Eye (tissue), 1 donor: ENCODE data around the gene NUDCD3.

Experiments
- DNase-seq: peaks from one replicate; pipeline ENCODE4 v3.0.0-alpha.2; 2015

The NUDCD3 gene

GRCh38 chr7:44348300-44348699 lies 142.2 kb downstream of the NUDCD3 start:
- DNase-seq = no peak

GRCh38 chr7:44347546-44348114 lies 142.8 kb downstream of the NUDCD3 start:
- DNase-seq = no peak

GRCh38 chr7:44346063-44346462 lies 144.4 kb downstream of the NUDCD3 start:
- no peak for DNase-seq

GRCh38 chr7:44341401-44341800 lies 149.1 kb downstream of the NUDCD3 start:
- no peak for DNase-seq

- DNase-seq = no peak
Measured at GRCh38 chr7:44338600-44338999, 151.9 kb downstream of the NUDCD3 start.

GRCh38 chr7:44336491-44336890 lies 154.0 kb downstream of the NUDCD3 start:
- no peak for DNase-seq

- no peak for DNase-seq
Measured at GRCh38 chr7:44335184-44335583, 155.3 kb downstream of the NUDCD3 start.

GRCh38 chr7:44334734-44335097 lies 155.7 kb downstream of the NUDCD3 start:
- no peak for DNase-seq

- peak; percentile 16 for DNase-seq
Measured at GRCh38 chr7:44333911-44334733, 156.3 kb downstream of the NUDCD3 start.

GRCh38 chr7:44331682-44332081 lies 158.8 kb downstream of the NUDCD3 start:
- DNase-seq = no peak

- no peak for DNase-seq
Measured at GRCh38 chr7:44330331-44330730, 160.1 kb downstream of the NUDCD3 start.

- no peak for DNase-seq
Measured at GRCh38 chr7:44329888-44330287, 160.6 kb downstream of the NUDCD3 start.
